Keratinocyte (primary cell): ENCODE results near the gene LRRIQ1.

ENCODE experiments used
- CTCF ChIP-seq, 3 experiments: IDR thresholded peaks in 1 of 3; conservative IDR thresholded peaks in 1 of 3; optimal IDR thresholded peaks in 1 of 3; 2 replicates in 2 of 3; 3 replicates in 1 of 3; pipeline versions ENCODE3 to v1.5.1; 2011; ENCODE audit warnings: low read length in 3 of 3, mild to moderate bottlenecking in 3 of 3, moderate library complexity in 2 of 3, control low read depth in 1 of 3, inconsistent platforms in 1 of 3; ENCODE audit not compliant: insufficient read depth in 2 of 3; ENCODE audit errors: extremely low read depth in 1 of 3
- EZH2 ChIP-seq: IDR thresholded peaks from one replicate; pipeline ENCODE4 v1.6.1; 2012; ENCODE audit warnings: inconsistent platforms, mild to moderate bottlenecking, low read length, moderate library complexity

DNA sequence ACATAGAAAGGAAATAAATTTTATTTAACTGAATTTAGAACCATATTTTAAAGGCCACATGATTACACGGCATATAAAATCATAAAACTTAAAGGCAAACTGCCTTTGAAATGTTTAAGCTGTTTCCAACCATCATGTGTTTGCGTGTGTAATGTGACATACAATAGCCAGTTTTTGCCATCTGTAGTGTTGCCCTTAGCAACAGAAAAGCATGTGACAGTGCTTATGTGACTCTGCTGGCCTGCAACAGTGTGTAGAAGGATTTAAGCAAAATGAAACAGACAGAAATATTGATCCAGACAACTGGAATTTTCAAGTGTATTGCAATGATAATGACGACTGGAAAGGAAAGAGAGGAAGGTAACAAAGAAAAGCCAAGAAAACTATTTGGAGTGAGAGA is 49.6 kb upstream of the LRRIQ1 start:
- TF ChIP-seq CTCF (optimal IDR thresholded peaks at IDR 0.05 in 1 of 3, IDR thresholded peaks at IDR 0.05 in 1 of 3, conservative IDR thresholded peaks at IDR 0.05 in 1 of 3; ENCODE audit: extremely low read depth in 1 of 3, insufficient read depth in 2 of 3, low read length in 3 of 3) (no peak), EZH2 (no peak)
